ENCODE measurements around the gene SLC39A11. TPM values are rescaled to one million over a fixed set of nuclear protein-coding genes. Genes with fewer than 3 reads are reported as not detected.

SLC39A11 gene
- total RNA-seq, 1 experiment from 2014 or later: 56.1 TPM

GRCh38 chr17:72879877-72880276, 212.6 kb downstream of the SLC39A11 start:
- H3K36me3 ChIP-seq (ENCODE audit: control insufficient read depth, insufficient read depth, low read length): no peaks in the 10 kb centered on the region
- no peaks in the 10 kb centered on the region for H3K27me3 ChIP-seq (ENCODE audit: control insufficient read depth, insufficient read depth, low read length)
- no TSS peak for BruUV-seq (replicated peaks)
- intact Hi-C loops (cut with micrococcal nuclease; ENCODE audit: unreplicated experiment): no loop called here
- ChIA-PET POLR2A (no interaction called here), CTCF (interaction anchor here (0.6 kb wide), 1 partner anchor 85 kb away, joined by 4 read pairs; no protein-coding TSS in a partner anchor)
- in situ Hi-C loops (cut with HindIII; ENCODE audit: low pct_unique_long_range_greater_than_20kb, low sequenced_read_pairs): no loop called here
- DNase-seq (ENCODE audit: low read depth, low spot score) (no peak), ATAC-seq (no peak)
- no peak overlapping the region for H3K27ac ChIP-seq (ENCODE audit: low read length)
- TF ChIP-seq TCF7L2 (IDR thresholded peaks at IDR 0.05; ENCODE audit: low read depth, low read length) (no peak), POLR2AphosphoS5 (IDR thresholded peaks at IDR 0.05; ENCODE audit: low read depth, low read length) (no peak), SIN3A (IDR thresholded peaks at IDR 0.05; ENCODE audit: borderline replicate concordance, insufficient read depth, low read depth, low read length) (no peak)
- TF ChIP-seq, protein P1, sequence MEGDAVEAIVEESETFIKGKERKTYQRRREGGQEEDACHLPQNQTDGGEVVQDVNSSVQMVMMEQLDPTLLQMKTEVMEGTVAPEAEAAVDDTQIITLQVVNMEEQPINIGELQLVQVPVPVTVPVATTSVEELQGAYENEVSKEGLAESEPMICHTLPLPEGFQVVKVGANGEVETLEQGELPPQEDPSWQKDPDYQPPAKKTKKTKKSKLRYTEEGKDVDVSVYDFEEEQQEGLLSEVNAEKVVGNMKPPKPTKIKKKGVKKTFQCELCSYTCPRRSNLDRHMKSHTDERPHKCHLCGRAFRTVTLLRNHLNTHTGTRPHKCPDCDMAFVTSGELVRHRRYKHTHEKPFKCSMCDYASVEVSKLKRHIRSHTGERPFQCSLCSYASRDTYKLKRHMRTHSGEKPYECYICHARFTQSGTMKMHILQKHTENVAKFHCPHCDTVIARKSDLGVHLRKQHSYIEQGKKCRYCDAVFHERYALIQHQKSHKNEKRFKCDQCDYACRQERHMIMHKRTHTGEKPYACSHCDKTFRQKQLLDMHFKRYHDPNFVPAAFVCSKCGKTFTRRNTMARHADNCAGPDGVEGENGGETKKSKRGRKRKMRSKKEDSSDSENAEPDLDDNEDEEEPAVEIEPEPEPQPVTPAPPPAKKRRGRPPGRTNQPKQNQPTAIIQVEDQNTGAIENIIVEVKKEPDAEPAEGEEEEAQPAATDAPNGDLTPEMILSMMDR (IDR thresholded peaks at IDR 0.05): no peak
- TF ChIP-seq, protein P2, sequence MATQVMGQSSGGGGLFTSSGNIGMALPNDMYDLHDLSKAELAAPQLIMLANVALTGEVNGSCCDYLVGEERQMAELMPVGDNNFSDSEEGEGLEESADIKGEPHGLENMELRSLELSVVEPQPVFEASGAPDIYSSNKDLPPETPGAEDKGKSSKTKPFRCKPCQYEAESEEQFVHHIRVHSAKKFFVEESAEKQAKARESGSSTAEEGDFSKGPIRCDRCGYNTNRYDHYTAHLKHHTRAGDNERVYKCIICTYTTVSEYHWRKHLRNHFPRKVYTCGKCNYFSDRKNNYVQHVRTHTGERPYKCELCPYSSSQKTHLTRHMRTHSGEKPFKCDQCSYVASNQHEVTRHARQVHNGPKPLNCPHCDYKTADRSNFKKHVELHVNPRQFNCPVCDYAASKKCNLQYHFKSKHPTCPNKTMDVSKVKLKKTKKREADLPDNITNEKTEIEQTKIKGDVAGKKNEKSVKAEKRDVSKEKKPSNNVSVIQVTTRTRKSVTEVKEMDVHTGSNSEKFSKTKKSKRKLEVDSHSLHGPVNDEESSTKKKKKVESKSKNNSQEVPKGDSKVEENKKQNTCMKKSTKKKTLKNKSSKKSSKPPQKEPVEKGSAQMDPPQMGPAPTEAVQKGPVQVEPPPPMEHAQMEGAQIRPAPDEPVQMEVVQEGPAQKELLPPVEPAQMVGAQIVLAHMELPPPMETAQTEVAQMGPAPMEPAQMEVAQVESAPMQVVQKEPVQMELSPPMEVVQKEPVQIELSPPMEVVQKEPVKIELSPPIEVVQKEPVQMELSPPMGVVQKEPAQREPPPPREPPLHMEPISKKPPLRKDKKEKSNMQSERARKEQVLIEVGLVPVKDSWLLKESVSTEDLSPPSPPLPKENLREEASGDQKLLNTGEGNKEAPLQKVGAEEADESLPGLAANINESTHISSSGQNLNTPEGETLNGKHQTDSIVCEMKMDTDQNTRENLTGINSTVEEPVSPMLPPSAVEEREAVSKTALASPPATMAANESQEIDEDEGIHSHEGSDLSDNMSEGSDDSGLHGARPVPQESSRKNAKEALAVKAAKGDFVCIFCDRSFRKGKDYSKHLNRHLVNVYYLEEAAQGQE (IDR thresholded peaks at IDR 0.05; ENCODE audit: insufficient read depth in 1 of 2, low read depth in 2 of 2, low read length in 1 of 2): no peak
- peaks cover 13% of the 10 kb centered on the region; the same call in 1 of the 2 replicates for H3K9me3 ChIP-seq (ENCODE audit: control insufficient read depth, insufficient read depth, low read depth, low read length)
- no peaks in the 10 kb centered on the region for H3K4me1 ChIP-seq (ENCODE audit: control insufficient read depth, insufficient read depth, low read length)
- no peak overlapping the region for H3K4me3 ChIP-seq (ENCODE audit: low read depth in 2 of 2, low read length in 2 of 2)

DNA sequence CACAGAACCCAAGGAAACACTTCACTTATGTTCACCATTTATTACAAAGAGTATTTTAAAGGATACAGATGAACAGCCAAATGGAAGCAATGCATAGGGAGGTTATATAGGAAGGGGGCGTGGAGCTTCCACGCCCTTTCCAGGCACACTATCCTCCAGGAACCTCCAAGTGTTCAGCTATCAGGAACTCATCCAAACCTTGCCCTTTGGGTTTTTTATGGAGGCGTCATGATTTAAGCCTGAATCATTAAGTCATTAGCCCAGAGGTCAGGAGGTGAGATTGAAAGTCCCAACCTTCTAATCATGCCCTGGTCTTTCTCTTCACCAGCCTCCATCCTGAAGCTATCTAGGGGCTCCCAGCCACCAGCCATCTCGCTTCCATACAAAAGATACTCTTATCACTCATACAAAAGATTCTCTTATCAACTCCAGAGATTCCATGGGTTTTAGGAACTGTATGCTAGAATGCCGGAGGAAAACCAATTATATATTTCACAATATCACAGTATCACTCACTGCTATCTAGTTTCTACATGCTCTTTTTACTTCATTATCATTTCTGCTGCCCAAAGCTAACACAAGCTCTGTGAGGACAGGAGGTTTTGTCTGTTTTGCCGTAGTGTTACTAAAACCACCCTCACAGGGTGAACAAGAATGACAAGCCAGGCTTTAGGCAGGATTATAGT, 213.4 kb downstream of the SLC39A11 start:
- no peak for DNase-seq (ENCODE audit: low read depth, low spot score)
- H3K27ac ChIP-seq (ENCODE audit: low read length): no peak overlapping the region
- TF ChIP-seq SIN3A (IDR thresholded peaks at IDR 0.05; ENCODE audit: borderline replicate concordance, insufficient read depth, low read depth, low read length) (no peak), POLR2AphosphoS5 (IDR thresholded peaks at IDR 0.05; ENCODE audit: low read depth, low read length) (no peak), TCF7L2 (IDR thresholded peaks at IDR 0.05; ENCODE audit: low read depth, low read length) (no peak)
- TF ChIP-seq, protein P1 (IDR thresholded peaks at IDR 0.05): no peak
- TF ChIP-seq, protein P2 (IDR thresholded peaks at IDR 0.05; ENCODE audit: insufficient read depth in 1 of 2, low read depth in 2 of 2, low read length in 1 of 2): no peak
- in situ Hi-C loops (cut with HindIII; ENCODE audit: low pct_unique_long_range_greater_than_20kb, low sequenced_read_pairs) (no loop called here), intact Hi-C loops (cut with micrococcal nuclease; ENCODE audit: unreplicated experiment) (no loop called here)
- no peaks in the 10 kb centered on the region for H3K4me1 ChIP-seq (ENCODE audit: control insufficient read depth, insufficient read depth, low read length)
- ChIA-PET CTCF (no interaction called here), POLR2A (no interaction called here)
- no peaks in the 10 kb centered on the region for H3K27me3 ChIP-seq (ENCODE audit: control insufficient read depth, insufficient read depth, low read length)
- no peak overlapping the region for H3K4me3 ChIP-seq (ENCODE audit: low read depth in 2 of 2, low read length in 2 of 2)
- peaks cover 13% of the 10 kb centered on the region; the same call in 1 of the 2 replicates for H3K9me3 ChIP-seq (ENCODE audit: control insufficient read depth, insufficient read depth, low read depth, low read length)
- no peak for ATAC-seq
- no TSS peak for BruUV-seq (replicated peaks)
- no peaks in the 10 kb centered on the region for H3K36me3 ChIP-seq (ENCODE audit: control insufficient read depth, insufficient read depth, low read length)

Data from Panc1 (cell line).